GM12892 (cell line): ENCODE data around the gene ABCC12.

Source experiments
- POLR2A ChIP-seq: IDR thresholded peaks from 2 replicates; pipeline ENCODE4 v1.6.1; 2011; ENCODE audit warnings: low read depth, low read length, control low read depth
- POLR2AphosphoS5 ChIP-seq: IDR thresholded peaks from 2 replicates; pipeline ENCODE4 v1.6.1; 2011; ENCODE audit warnings: low read depth, low read length, control low read depth
- TAF1 ChIP-seq: IDR thresholded peaks from 2 replicates; pipeline ENCODE4 v1.6.1; 2011; ENCODE audit warnings: low read depth, mild to moderate bottlenecking, control low read depth, low read length, borderline replicate concordance

DNA sequence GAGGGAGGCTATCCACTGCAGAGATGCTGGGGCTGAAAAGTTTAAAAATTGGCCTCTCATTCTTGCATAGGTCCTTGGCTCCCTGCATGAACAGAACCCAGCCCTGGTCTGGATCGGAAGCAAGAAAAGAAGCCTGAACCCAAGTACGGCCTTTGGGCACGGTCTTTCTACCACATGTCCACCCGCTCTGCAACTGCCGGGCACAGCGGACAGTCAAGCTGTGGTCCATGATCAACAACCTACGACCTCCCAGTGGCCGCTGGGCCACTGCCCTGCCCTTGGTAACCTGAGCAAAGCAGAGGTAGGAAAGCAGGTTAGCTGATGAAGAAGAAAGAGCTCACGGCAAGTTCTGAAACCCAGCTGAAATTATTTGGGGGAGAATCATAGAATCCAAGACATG lies 3.6 kb downstream of the ABCC12 start:
- TF ChIP-seq POLR2AphosphoS5 (no peak), POLR2A (no peak), TAF1 (no peak)
